GM12875 (cell line): Measurements from ENCODE around the gene C2.
"Not testable (repeated sequence)": the region's sequence is repeated elsewhere in the genome, so short reads cannot be mapped to it uniquely, and the experiment has no call there.

Source experiments
- H3K4me3 ChIP-seq: one replicate; pipeline ENCODE4 v1.5.1; 2011; ENCODE audit warnings: low read depth, low read length, control low read depth
- CTCF ChIP-seq: IDR thresholded peaks from 2 replicates; pipeline ENCODE4 v1.5.1; 2011; ENCODE audit warnings: low read depth, mild to moderate bottlenecking, control low read depth, inconsistent platforms, low read length, moderate library complexity, borderline replicate concordance; ENCODE audit not compliant: insufficient read depth

C2 gene

GRCh38 chr6:31970604-31971271, 43.2 kb downstream of the C2 start:
- no peak for TF ChIP-seq CTCF
- peak overlapping the region; percentile 55 for H3K4me3 ChIP-seq

GRCh38 chr6:31971279-31971992, 43.9 kb downstream of the C2 start:
- peak overlapping the region; percentile 55 for H3K4me3 ChIP-seq
- no peak for TF ChIP-seq CTCF

GRCh38 chr6:31971993-31972708, 44.6 kb downstream of the C2 start, which contains the start of gene DXO:
TSS of gene DXO (minus strand) at chr6:31972138. CDS start at chr6:31971675, 463 bp downstream.
- no peak for TF ChIP-seq CTCF
- H3K4me3 ChIP-seq: peak within 1 kb of the TSS; percentile 55

GRCh38 chr6:31972709-31973350, 45.3 kb downstream of the C2 start:
- peak overlapping the region; percentile 55 for H3K4me3 ChIP-seq
- no peak for TF ChIP-seq CTCF

GRCh38 chr6:31976065-31976464, 48.5 kb downstream of the C2 start:
- not testable (repeated sequence) for H3K4me3 ChIP-seq

- H3K4me3 ChIP-seq: no peak overlapping the region
- no peak for TF ChIP-seq CTCF
Observed at GRCh38 chr6:31977816-31978431, 50.4 kb downstream of the C2 start.

- no peak for TF ChIP-seq CTCF
- no peak overlapping the region for H3K4me3 ChIP-seq
Observed at GRCh38 chr6:31978831-31979230, 51.3 kb downstream of the C2 start.
